SK-N-SH treated with all-trans-retinoic acid at 6 μM for 48 hours (cell line): ENCODE measurements around the gene TOX4.
A peak's percentile ranks its signal among the peaks of the same experiment; 100 is the strongest.

ENCODE experiments used
- ATAC-seq: fragments of 200-7000 bp; cut with Tn5 transposase; 3 replicates; pipeline ENCODE4 v1.9.1; 2020; ENCODE audit warnings: mild to moderate bottlenecking, moderate library complexity
- ARNTL ChIP-seq: fragments of 450-650 bp; formaldehyde crosslinking; IDR thresholded peaks from 2 replicates; pipeline ENCODE4 v1.5.0; 2020; ENCODE audit warnings: low read depth, mild to moderate bottlenecking, moderate library complexity, borderline replicate concordance
- BACH2 ChIP-seq: fragments of 250-450 bp; sonication (Bioruptor Pico); IDR thresholded peaks from 2 replicates; pipeline ENCODE4 v1.9.0; 2021; ENCODE audit warnings: mild to moderate bottlenecking, borderline replicate concordance
- CSDC2 ChIP-seq: fragments of 250-450 bp; sonication (Bioruptor Pico); IDR thresholded peaks from 2 replicates; pipeline ENCODE4 v1.5.0; 2020; ENCODE audit warnings: mild to moderate bottlenecking, moderate library complexity
- CSRNP3 ChIP-seq: fragments of 250-450 bp; sonication (Bioruptor Pico); IDR thresholded peaks from 2 replicates; pipeline ENCODE4 v1.5.1; 2021; ENCODE audit warnings: mild to moderate bottlenecking, moderate library complexity
- ESRRG ChIP-seq: fragments of 250-450 bp; sonication (Bioruptor Pico); IDR thresholded peaks from 2 replicates; pipeline ENCODE4 v1.6.1; 2021; ENCODE audit warnings: mild to moderate bottlenecking
- GLIS3 ChIP-seq: fragments of 250-450 bp; sonication (Bioruptor Pico); IDR thresholded peaks from 2 replicates; pipeline ENCODE4 v1.5.0; 2020; ENCODE audit warnings: mild to moderate bottlenecking, moderate library complexity
- ISL1 ChIP-seq: fragments of 250-450 bp; sonication (Bioruptor Pico); IDR thresholded peaks from 2 replicates; pipeline ENCODE4 v2.1.2; 2022; ENCODE audit warnings: mild to moderate bottlenecking, moderate library complexity
- OSR1 ChIP-seq: fragments of 250-450 bp; sonication (Bioruptor Pico); IDR thresholded peaks from 2 replicates; pipeline ENCODE4 v1.8.0; 2022; ENCODE audit warnings: moderate library complexity, mild to moderate bottlenecking, inconsistent platforms
- PATZ1 ChIP-seq: fragments of 250-450 bp; sonication (Bioruptor Pico); IDR thresholded peaks from 2 replicates; pipeline ENCODE4 v1.8.0; 2020; ENCODE audit warnings: mild to moderate bottlenecking, moderate library complexity, borderline replicate concordance
- POU6F1 ChIP-seq: fragments of 250-450 bp; sonication (Bioruptor Pico); IDR thresholded peaks from 2 replicates; pipeline ENCODE4 v1.8.0; 2021; ENCODE audit warnings: low read depth, mild to moderate bottlenecking, moderate library complexity, borderline replicate concordance
- PPARA ChIP-seq: fragments of 250-450 bp; sonication (Bioruptor Pico); IDR thresholded peaks from 2 replicates; pipeline ENCODE4 v1.5.0; 2020; ENCODE audit warnings: mild to moderate bottlenecking, borderline replicate concordance
- RARB ChIP-seq: fragments of 250-450 bp; sonication (Bioruptor Pico); IDR thresholded peaks from 2 replicates; pipeline ENCODE4 v1.8.0; 2021; ENCODE audit warnings: mild to moderate bottlenecking, moderate library complexity
- SNAI2 ChIP-seq: fragments of 250-450 bp; sonication (Bioruptor Pico); IDR thresholded peaks from 2 replicates; pipeline ENCODE4 v1.5.0; 2020; ENCODE audit warnings: mild to moderate bottlenecking, moderate library complexity
- TCF4 ChIP-seq: fragments of 250-450 bp; sonication (Bioruptor Pico); IDR thresholded peaks from 2 replicates; pipeline ENCODE4 v1.8.0; 2021; ENCODE audit warnings: mild to moderate bottlenecking, moderate library complexity, borderline replicate concordance
- TOX ChIP-seq: fragments of 250-450 bp; sonication (Bioruptor Pico); IDR thresholded peaks from 2 replicates; pipeline ENCODE4 v1.8.0; 2021; ENCODE audit warnings: mild to moderate bottlenecking, moderate library complexity, borderline replicate concordance
- ZC3H10 ChIP-seq: fragments of 250-450 bp; sonication (Bioruptor Pico); IDR thresholded peaks from 2 replicates; pipeline ENCODE4 v1.5.1; 2021; ENCODE audit warnings: mild to moderate bottlenecking, moderate library complexity
- ZFP3 ChIP-seq: fragments of 250-450 bp; sonication (Bioruptor Pico); IDR thresholded peaks from 2 replicates; pipeline ENCODE4 v1.5.0; 2020; ENCODE audit warnings: mild to moderate bottlenecking, moderate library complexity
- ZNF565 ChIP-seq: fragments of 450-650 bp; formaldehyde crosslinking; conservative IDR thresholded peaks from 2 replicates; pipeline ENCODE4 v1.5.0; 2020; ENCODE audit warnings: low read depth, mild to moderate bottlenecking, moderate library complexity
- ZNF70 ChIP-seq: fragments of 450-650 bp; formaldehyde crosslinking; IDR thresholded peaks from 2 replicates; pipeline ENCODE4 v1.5.0; 2020; ENCODE audit warnings: mild to moderate bottlenecking, moderate library complexity
- ZNF8 ChIP-seq: fragments of 450-650 bp; formaldehyde crosslinking; IDR thresholded peaks from 2 replicates; pipeline ENCODE4 v1.5.0; 2020; ENCODE audit warnings: mild to moderate bottlenecking, moderate library complexity
- TF ChIP-seq, protein P1 (sequence below): fragments of 250-450 bp; sonication (Bioruptor Pico); IDR thresholded peaks from 2 replicates; pipeline ENCODE4 v1.5.0; 2020; ENCODE audit warnings: mild to moderate bottlenecking, moderate library complexity
- TF ChIP-seq, protein P2 (sequence below): fragments of 250-450 bp; sonication (Bioruptor Pico); IDR thresholded peaks from 2 replicates; pipeline ENCODE4 v1.5.1; 2020; ENCODE audit warnings: low read depth, mild to moderate bottlenecking, moderate library complexity

Gene TOX4

DNA sequence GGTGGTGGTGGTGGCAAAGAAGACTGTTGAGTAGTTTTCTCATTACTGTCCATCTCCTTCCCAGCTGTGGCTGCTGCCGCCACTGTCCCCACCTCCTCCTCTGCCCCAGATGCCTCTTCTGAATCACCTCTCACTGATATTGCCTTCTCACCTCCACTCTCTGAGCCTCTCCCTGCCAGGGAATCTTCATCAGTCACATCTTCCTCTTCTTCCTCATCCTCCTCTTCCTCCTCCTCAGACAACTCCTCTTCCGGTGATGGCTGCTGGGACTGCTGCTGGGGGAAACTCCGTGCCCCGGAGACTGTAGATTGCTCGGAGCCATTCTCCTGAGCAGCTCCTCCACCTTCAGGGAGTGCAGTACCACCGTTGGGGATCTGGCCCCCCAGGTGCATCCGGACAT is 46.2 kb downstream of the TOX4 start (continued):
- TF ChIP-seq, protein P1, sequence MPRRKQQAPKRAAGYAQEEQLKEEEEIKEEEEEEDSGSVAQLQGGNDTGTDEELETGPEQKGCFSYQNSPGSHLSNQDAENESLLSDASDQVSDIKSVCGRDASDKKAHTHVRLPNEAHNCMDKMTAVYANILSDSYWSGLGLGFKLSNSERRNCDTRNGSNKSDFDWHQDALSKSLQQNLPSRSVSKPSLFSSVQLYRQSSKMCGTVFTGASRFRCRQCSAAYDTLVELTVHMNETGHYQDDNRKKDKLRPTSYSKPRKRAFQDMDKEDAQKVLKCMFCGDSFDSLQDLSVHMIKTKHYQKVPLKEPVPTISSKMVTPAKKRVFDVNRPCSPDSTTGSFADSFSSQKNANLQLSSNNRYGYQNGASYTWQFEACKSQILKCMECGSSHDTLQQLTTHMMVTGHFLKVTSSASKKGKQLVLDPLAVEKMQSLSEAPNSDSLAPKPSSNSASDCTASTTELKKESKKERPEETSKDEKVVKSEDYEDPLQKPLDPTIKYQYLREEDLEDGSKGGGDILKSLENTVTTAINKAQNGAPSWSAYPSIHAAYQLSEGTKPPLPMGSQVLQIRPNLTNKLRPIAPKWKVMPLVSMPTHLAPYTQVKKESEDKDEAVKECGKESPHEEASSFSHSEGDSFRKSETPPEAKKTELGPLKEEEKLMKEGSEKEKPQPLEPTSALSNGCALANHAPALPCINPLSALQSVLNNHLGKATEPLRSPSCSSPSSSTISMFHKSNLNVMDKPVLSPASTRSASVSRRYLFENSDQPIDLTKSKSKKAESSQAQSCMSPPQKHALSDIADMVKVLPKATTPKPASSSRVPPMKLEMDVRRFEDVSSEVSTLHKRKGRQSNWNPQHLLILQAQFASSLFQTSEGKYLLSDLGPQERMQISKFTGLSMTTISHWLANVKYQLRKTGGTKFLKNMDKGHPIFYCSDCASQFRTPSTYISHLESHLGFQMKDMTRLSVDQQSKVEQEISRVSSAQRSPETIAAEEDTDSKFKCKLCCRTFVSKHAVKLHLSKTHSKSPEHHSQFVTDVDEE (CRISPR knock-in tag): no peak
- TF ChIP-seq ZNF8 (CRISPR knock-in tag): no peak

- no peak for TF ChIP-seq ZFP3 (CRISPR knock-in tag)
- TF ChIP-seq, all 23 proteins: peak for 0
- no peak for ATAC-seq
These were observed 47.8 kb downstream of the TOX4 start for GRCh38 chr14:21524575-21525490.

- TF ChIP-seq OSR1 (CRISPR knock-in tag): no peak
- TF ChIP-seq POU6F1: no peak
- TF ChIP-seq ARNTL: no peak
- TF ChIP-seq CSRNP3 (CRISPR knock-in tag): no peak
- TF ChIP-seq ZNF565 (CRISPR knock-in tag): no peak
- no peak for TF ChIP-seq ZC3H10 (CRISPR knock-in tag)
- no peak for TF ChIP-seq ESRRG (CRISPR knock-in tag)
- TF ChIP-seq ISL1: no peak
- no peak for TF ChIP-seq CSDC2
- no peak for TF ChIP-seq PPARA (CRISPR knock-in tag)
- no peak for TF ChIP-seq GLIS3 (CRISPR knock-in tag)
- TF ChIP-seq, protein P2, sequence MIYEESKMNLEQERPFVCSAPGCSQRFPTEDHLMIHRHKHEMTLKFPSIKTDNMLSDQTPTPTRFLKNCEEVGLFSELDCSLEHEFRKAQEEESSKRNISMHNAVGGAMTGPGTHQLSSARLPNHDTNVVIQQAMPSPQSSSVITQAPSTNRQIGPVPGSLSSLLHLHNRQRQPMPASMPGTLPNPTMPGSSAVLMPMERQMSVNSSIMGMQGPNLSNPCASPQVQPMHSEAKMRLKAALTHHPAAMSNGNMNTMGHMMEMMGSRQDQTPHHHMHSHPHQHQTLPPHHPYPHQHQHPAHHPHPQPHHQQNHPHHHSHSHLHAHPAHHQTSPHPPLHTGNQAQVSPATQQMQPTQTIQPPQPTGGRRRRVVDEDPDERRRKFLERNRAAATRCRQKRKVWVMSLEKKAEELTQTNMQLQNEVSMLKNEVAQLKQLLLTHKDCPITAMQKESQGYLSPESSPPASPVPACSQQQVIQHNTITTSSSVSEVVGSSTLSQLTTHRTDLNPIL (CRISPR knock-in tag): no peak
- no peak for TF ChIP-seq BACH2 (CRISPR knock-in tag)
- TF ChIP-seq RARB: no peak
- no peak for TF ChIP-seq ZNF8 (CRISPR knock-in tag)
- TF ChIP-seq TCF4 (CRISPR knock-in tag): no peak
- no peak for TF ChIP-seq SNAI2
- TF ChIP-seq TOX (CRISPR knock-in tag): no peak
- peak; percentile 57 for ATAC-seq
These were observed 48.6 kb downstream of the TOX4 start for GRCh38 chr14:21525571-21525961.

DNA sequence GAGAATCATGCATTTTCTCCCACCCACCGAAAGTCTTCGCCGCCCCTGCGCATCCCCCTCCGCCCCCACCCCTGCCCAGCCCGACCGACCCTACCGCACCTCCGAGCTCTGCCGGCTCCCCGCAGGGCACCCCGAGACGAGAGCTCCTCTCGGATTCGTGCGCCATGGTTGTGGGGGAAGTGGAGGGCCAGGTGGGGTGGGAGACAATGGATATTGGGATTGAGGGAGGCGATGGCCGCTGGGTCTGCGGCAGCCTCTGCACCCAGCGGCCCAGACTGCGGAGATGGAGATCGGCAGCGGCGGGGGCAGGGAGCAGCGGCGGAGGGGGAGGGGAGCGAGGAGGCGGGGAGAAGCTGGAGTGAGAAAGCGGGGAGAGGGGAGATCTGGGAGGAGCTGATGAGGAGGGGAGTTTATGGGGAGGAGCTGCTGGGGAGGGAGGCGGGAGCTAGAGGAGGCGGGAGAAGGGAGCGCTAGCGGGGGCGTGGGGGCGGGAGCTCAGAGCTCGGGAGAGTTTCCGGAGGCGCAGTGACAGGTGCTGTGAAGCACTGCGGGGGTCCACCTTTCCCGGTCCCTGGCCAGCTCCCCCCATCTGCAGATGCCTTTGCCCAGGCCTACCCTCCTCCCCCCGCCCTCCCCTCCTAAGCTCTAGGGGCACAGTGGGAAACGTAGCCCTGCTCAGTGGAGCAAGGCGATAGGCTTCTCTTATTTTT is 49.1 kb downstream of the TOX4 start, which contains the start of gene SALL2:
TSS of gene SALL2 (minus strand) at position 385 of the 710 bp plus-strand sequence. CDS start at position 166, 219 bp downstream.
- peak; percentile 95 for ATAC-seq
- TF ChIP-seq ZNF8 (CRISPR knock-in tag) (no peak), TCF4 (CRISPR knock-in tag) (no peak), CSDC2 (no peak), ZC3H10 (CRISPR knock-in tag) (no peak), PATZ1 (CRISPR knock-in tag) (no peak), ZNF70 (no peak), ZFP3 (CRISPR knock-in tag) (no peak), ISL1 (no peak), ZNF565 (CRISPR knock-in tag) (no peak)
- TF ChIP-seq, protein P1 (CRISPR knock-in tag): no peak
